Breast epithelium (tissue), 4 donors: ENCODE data around the gene FIP1L1. TPM values are rescaled to one million over a fixed set of nuclear protein-coding genes. Genes with fewer than 3 reads are reported as not detected.

Source experiments
- DNase-seq, 2 donors: peaks; one replicate each; pipeline ENCODE4 v3.0.0-alpha.2; 2019; ENCODE audit warnings: low spot score in 2 of 2
- H3K27ac ChIP-seq, 2 donors: fragments of 200-600 bp; sonication (generic) in 1 of 2; one replicate each; pipeline ENCODE4 v1.5.1; 2016 to 2019; ENCODE audit warnings: mild to moderate bottlenecking in 1 of 2
- H3K27me3 ChIP-seq, 2 donors: fragments of 200-600 bp; sonication (generic) in 1 of 2; one replicate each; pipeline versions ENCODE4 v1.5.1 to v1.6.0; 2017 to 2019; ENCODE audit warnings: control low read depth in 1 of 2, mild to moderate bottlenecking in 1 of 2
- H3K36me3 ChIP-seq: fragments of 200-600 bp; one replicate; pipeline ENCODE4 v1.5.1; 2019
- H3K4me1 ChIP-seq, 2 donors: fragments of 200-600 bp; sonication (generic); one replicate each; pipeline ENCODE4 v1.5.1; 2016 to 2019; ENCODE audit warnings: control low read depth in 1 of 2
- H3K4me3 ChIP-seq, 3 donors: fragments of 200-600 bp; sonication (generic); 1 replicate in 2 of 3; 2 replicates in 1 of 3; pipeline ENCODE4 v1.5.1; 2016 to 2019; ENCODE audit warnings: mild to moderate bottlenecking in 3 of 3, moderate library complexity in 2 of 3
- H3K9me3 ChIP-seq, 2 donors: fragments of 200-600 bp; sonication (generic) in 1 of 2; one replicate each; pipeline ENCODE4 v1.5.1; 2016 to 2019; ENCODE audit warnings: control low read depth in 1 of 2
- POLR2A ChIP-seq: fragments of 450-650 bp; IDR thresholded peaks from one replicate; pipeline ENCODE4 v1.6.1; 2016; ENCODE audit warnings: antibody characterized with exemption, mild to moderate bottlenecking, moderate library complexity
- POLR2AphosphoS5 ChIP-seq, 3 donors: sonication (generic); formaldehyde crosslinking; IDR thresholded peaks; one replicate each; pipeline ENCODE4 v1.6.1; 2017; ENCODE audit warnings: antibody characterized with exemption in 3 of 3
- intact Hi-C: fragments of 100-400 bp; cut with DNase I; formaldehyde crosslinking; loops from one replicate; pipeline ENCODE4 v1.15.1; 2023; ENCODE audit warnings: low total_unique reads
- total RNA-seq, 3 donors: library from RNA; depleted of rRNA; stranded (reverse); fragments of >200 nt; gene quantifications; one replicate each; pipeline ENCODE4 v1.1.0, GENCODE V29; 2016
- TF ChIP-seq, protein P1 (sequence below), 3 donors: fragments of 450-650 bp; IDR thresholded peaks; one replicate each; pipeline ENCODE4 v1.5.1; 2016 to 2017; ENCODE audit warnings: antibody characterized with exemption in 3 of 3, mild to moderate bottlenecking in 3 of 3, moderate library complexity in 3 of 3

Gene FIP1L1
- total RNA-seq, 3 donors from 2014 or later: 43.7 to 67.5 (median 52.4) TPM

DNA sequence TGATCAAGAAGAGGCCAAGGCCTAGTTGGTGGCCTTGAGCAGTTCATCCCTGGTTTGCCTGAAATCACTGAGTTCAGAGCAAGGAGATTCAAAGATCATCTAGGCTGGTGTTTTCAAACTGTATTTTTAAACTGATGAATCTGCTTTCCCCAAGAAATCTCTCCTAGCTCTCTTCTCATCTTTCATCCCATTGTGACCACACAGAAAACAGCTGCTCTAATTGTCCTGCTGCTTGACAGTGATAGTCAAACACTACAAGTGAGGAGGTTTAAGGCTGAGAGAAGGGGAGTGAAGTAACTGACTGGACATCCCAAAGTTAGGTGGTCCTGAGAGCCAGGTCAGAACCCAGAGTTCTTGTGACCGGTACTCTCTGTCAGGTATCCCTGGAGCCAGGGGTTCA is 122.3 kb downstream of the FIP1L1 start:
- intact Hi-C loops: loop anchor here (10.0 kb wide), 1 partner anchor 715 kb away; no protein-coding TSS in a partner anchor
- H3K36me3 ChIP-seq: no peaks in the 10 kb centered on the region
- no peaks in the 10 kb centered on the region for H3K9me3 ChIP-seq
- H3K4me3 ChIP-seq: no peak overlapping the region
- H3K4me1 ChIP-seq: peaks cover 0 to 18% of the 10 kb centered on the region in 2 donors
- H3K27ac ChIP-seq: peak overlapping the region in 1 of 2 donors; percentile 38
- TF ChIP-seq, protein P1, sequence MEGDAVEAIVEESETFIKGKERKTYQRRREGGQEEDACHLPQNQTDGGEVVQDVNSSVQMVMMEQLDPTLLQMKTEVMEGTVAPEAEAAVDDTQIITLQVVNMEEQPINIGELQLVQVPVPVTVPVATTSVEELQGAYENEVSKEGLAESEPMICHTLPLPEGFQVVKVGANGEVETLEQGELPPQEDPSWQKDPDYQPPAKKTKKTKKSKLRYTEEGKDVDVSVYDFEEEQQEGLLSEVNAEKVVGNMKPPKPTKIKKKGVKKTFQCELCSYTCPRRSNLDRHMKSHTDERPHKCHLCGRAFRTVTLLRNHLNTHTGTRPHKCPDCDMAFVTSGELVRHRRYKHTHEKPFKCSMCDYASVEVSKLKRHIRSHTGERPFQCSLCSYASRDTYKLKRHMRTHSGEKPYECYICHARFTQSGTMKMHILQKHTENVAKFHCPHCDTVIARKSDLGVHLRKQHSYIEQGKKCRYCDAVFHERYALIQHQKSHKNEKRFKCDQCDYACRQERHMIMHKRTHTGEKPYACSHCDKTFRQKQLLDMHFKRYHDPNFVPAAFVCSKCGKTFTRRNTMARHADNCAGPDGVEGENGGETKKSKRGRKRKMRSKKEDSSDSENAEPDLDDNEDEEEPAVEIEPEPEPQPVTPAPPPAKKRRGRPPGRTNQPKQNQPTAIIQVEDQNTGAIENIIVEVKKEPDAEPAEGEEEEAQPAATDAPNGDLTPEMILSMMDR (IDR thresholded peaks at IDR 0.05): no peak
- TF ChIP-seq POLR2AphosphoS5 (IDR thresholded peaks at IDR 0.05) (no peak), POLR2A (no peak)
- H3K27me3 ChIP-seq: no peaks in the 10 kb centered on the region
- no peak for DNase-seq

DNA sequence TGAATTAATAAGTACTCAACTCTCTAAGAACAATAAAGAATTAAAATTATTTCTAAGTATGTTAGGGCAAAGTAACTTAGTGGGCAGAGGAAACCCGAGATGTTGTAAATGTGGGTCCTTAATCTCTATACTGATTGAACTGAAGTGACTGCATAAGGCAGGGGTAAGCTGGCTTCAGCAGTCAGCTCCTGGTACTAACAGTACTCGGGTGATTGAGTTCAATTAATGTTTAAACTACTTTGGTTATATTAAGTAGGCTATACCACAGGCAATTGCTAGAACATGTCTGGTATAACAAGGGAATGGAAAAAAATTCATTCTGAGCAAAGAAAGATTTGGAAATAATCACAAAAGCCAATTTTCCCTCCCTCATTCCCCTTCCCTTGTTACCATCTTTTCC is 123.1 kb downstream of the FIP1L1 start:
- Histone ChIP-seq H3K4me3 (no peak overlapping the region), H3K36me3 (no peaks in the 10 kb centered on the region), H3K9me3 (no peaks in the 10 kb centered on the region), H3K27me3 (no peaks in the 10 kb centered on the region), H3K27ac (no peak overlapping the region), H3K4me1 (peaks cover 0 to 18% of the 10 kb centered on the region in 2 donors)
- intact Hi-C loops: no loop called here
- DNase-seq: no peak
- TF ChIP-seq POLR2A: no peak
- TF ChIP-seq, protein P1 (IDR thresholded peaks at IDR 0.05): no peak

DNA sequence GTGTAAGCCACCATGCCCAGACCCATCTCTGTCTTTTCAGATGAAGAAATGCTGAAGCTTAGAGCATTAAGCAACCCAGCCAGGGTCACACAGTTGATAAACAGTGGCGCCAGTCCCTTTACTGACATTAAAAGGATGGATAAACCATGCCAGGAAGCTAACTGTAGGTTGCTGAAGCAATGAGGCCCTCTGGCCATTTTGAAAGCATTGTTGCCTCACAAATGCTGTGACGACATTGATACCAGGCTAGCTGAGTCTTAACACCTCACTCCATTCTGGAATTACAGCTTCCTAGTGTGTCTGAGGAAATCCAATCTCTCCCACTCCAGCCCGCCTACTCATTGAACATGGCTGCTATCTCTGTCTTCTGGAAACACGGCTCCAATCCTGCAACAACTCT is 124.1 kb downstream of the FIP1L1 start:
- DNase-seq: no peak
- Histone ChIP-seq H3K9me3 (no peaks in the 10 kb centered on the region), H3K27ac (no peak overlapping the region), H3K4me3 (no peak overlapping the region), H3K36me3 (no peaks in the 10 kb centered on the region), H3K27me3 (no peaks in the 10 kb centered on the region), H3K4me1 (peaks cover 0 to 18% of the 10 kb centered on the region in 2 donors)
- intact Hi-C loops: no loop called here
- no peak for TF ChIP-seq POLR2AphosphoS5 (IDR thresholded peaks at IDR 0.05)
- TF ChIP-seq POLR2A: no peak
- TF ChIP-seq, protein P1 (IDR thresholded peaks at IDR 0.05): no peak

DNA sequence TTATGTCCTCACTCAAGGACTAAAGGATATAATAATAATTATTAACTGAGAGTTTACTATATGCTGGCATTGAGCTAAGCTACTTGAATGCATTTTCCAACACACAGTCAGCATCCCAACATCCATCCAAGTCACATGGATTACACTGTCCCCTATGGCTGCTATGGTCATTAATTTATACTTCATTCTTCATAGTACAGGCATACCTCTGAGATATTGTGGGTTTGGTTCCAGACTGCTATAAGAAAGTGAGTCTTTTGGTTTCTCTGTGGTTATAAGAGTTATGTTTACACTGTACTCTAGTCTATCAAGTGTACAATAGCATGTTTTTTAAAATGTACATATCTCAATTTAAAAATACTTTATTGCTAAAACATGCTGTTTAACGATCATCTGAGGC is 124.7 kb downstream of the FIP1L1 start:
- Histone ChIP-seq H3K27me3 (no peaks in the 10 kb centered on the region), H3K4me3 (no peak overlapping the region), H3K4me1 (peaks cover 0 to 13% of the 10 kb centered on the region in 2 donors), H3K36me3 (no peaks in the 10 kb centered on the region), H3K9me3 (no peaks in the 10 kb centered on the region), H3K27ac (no peak overlapping the region)
- intact Hi-C loops: no loop called here
- no peak for TF ChIP-seq POLR2AphosphoS5 (IDR thresholded peaks at IDR 0.05)
- no peak for TF ChIP-seq POLR2A
- TF ChIP-seq, protein P1 (IDR thresholded peaks at IDR 0.05): no peak
- no peak for DNase-seq

DNA sequence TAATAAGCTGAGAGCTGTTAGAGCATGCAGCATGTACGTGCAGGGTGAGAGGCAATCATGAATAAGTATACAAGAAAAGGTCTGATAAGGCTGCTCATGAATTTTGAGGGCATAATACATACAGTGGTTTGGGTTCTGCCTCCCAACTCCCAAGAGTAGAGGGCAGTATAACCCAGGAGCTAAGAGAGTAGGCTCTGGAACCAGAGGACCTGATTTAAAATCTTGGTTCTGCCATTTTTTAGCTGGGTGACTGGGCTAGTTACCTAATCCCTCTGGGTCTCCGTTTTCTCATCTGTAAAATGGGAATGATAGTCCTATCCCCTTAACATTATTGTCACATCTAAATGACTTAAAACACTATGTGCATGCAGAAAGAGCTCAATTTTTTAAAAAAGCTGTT is 128.5 kb downstream of the FIP1L1 start:
- no peak for DNase-seq
- no peak overlapping the region for H3K4me3 ChIP-seq
- no peak overlapping the region for H3K27ac ChIP-seq
- intact Hi-C loops: no loop called here
- H3K9me3 ChIP-seq: no peaks in the 10 kb centered on the region
- H3K4me1 ChIP-seq: no peaks in the 10 kb centered on the region
- H3K36me3 ChIP-seq: no peaks in the 10 kb centered on the region
- H3K27me3 ChIP-seq: no peaks in the 10 kb centered on the region
- TF ChIP-seq, protein P1 (IDR thresholded peaks at IDR 0.05): no peak
- TF ChIP-seq POLR2A (no peak), POLR2AphosphoS5 (IDR thresholded peaks at IDR 0.05) (no peak)
